ENCODE data around the gene FIGN. TPM values are rescaled to one million over a fixed set of nuclear protein-coding genes. Genes with fewer than 3 reads are reported as not detected.

The FIGN gene
- total and polyA plus RNA-seq, 2 donors (not counting 1 experiment from before 2014, with no cell fraction given): not detected

GRCh38 chr2:163729636-163730273, 6.1 kb downstream of the FIGN start:
- no peak for ATAC-seq (ENCODE audit: low read depth)
- Histone ChIP-seq H3K36me3 (replicated peaks in 1 of 2; ENCODE audit: control extremely low read depth in 1 of 2, control insufficient read depth in 1 of 2, extremely low read depth in 1 of 2, insufficient read depth in 2 of 2, low read length in 1 of 2) (no peaks in the 10 kb centered on the region), H3K4me3 (ENCODE audit: control extremely low read depth in 1 of 5, extremely low read depth in 1 of 5, insufficient read depth in 1 of 5, low read depth in 2 of 5, low read length in 4 of 5) (no peak overlapping the region), H2AFZ (ENCODE audit: insufficient read depth, low read depth, low read length, poor library complexity, severe bottlenecking) (no peak overlapping the region), H4K20me1 (ENCODE audit: control insufficient read depth, insufficient read depth, low read length, poor library complexity, severe bottlenecking) (no peaks in the 10 kb centered on the region), H3K79me2 (ENCODE audit: control insufficient read depth, insufficient read depth, low read length) (no peaks in the 10 kb centered on the region), H3K9me3 (ENCODE audit: control extremely low read depth in 1 of 3, control insufficient read depth in 2 of 3, insufficient read depth in 1 of 3, low read length in 2 of 3) (no peaks in the 10 kb centered on the region), H3K27ac (ENCODE audit: low read length in 2 of 2) (no peak overlapping the region), H3K27me3 (replicated peaks in 1 of 4; ENCODE audit: control extremely low read depth in 1 of 4, control insufficient read depth in 3 of 4, insufficient read depth in 4 of 4, low read length in 3 of 4) (peaks cover 0 to 8% (median 3%) of the 10 kb centered on the region in 4 experiments), H3K9ac (ENCODE audit: low read length) (no peak overlapping the region), H3K4me1 (ENCODE audit: control insufficient read depth in 2 of 2, insufficient read depth in 2 of 2, low read length in 2 of 2) (no peaks in the 10 kb centered on the region), H3K4me2 (replicated peaks; ENCODE audit: low read depth, low read length, poor library complexity, severe bottlenecking) (no peak overlapping the region)
- H3K9me3 Mint-ChIP-seq (ENCODE audit: insufficient read depth): no peaks in the 10 kb centered on the region
- H3K4me3 Mint-ChIP-seq: no peak overlapping the region
- WGBS (ENCODE audit: insufficient coverage): no CpG with 5 or more reads among the region's 4 CpGs
- no peak overlapping the region for H3K27ac Mint-ChIP-seq
- TF ChIP-seq CTCF (IDR thresholded peaks at IDR 0.05): no peak
- TF ChIP-seq EZH2 (IDR thresholded peaks at IDR 0.05; ENCODE audit: borderline replicate concordance, insufficient read depth, low read depth, low read length, poor library complexity, severe bottlenecking): no peak
- intact Hi-C loops (cut with micrococcal nuclease): no loop called here
- DNase-seq: no peak
- H3K4me1 Mint-ChIP-seq: peaks cover under 1% of the 10 kb centered on the region
- CTCF ChIA-PET: no interaction called here
- H3K27me3 Mint-ChIP-seq: peaks cover 18% of the 10 kb centered on the region
- POLR2A ChIA-PET: no interaction called here

- no peak for TF ChIP-seq CTCF (IDR thresholded peaks at IDR 0.05)
- no peak for TF ChIP-seq EZH2 (IDR thresholded peaks at IDR 0.05; ENCODE audit: borderline replicate concordance, insufficient read depth, low read depth, low read length, poor library complexity, severe bottlenecking)
- ChIA-PET POLR2A (no interaction called here), CTCF (no interaction called here)
- Mint-ChIP-seq H3K4me3 (no peak overlapping the region), H3K4me1 (no peaks in the 10 kb centered on the region), H3K9me3 (ENCODE audit: insufficient read depth) (no peaks in the 10 kb centered on the region), H3K27me3 (peaks cover 3% of the 10 kb centered on the region), H3K27ac (no peak overlapping the region)
- Histone ChIP-seq H3K4me1 (ENCODE audit: control insufficient read depth in 2 of 2, insufficient read depth in 2 of 2, low read length in 2 of 2) (no peaks in the 10 kb centered on the region), H3K79me2 (ENCODE audit: control insufficient read depth, insufficient read depth, low read length) (no peaks in the 10 kb centered on the region), H3K4me2 (replicated peaks; ENCODE audit: low read depth, low read length, poor library complexity, severe bottlenecking) (no peak overlapping the region), H3K27me3 (replicated peaks in 1 of 4; ENCODE audit: control extremely low read depth in 1 of 4, control insufficient read depth in 3 of 4, insufficient read depth in 4 of 4, low read length in 3 of 4) (no peaks in the 10 kb centered on the region), H4K20me1 (ENCODE audit: control insufficient read depth, insufficient read depth, low read length, poor library complexity, severe bottlenecking) (no peaks in the 10 kb centered on the region), H2AFZ (ENCODE audit: insufficient read depth, low read depth, low read length, poor library complexity, severe bottlenecking) (no peak overlapping the region), H3K9ac (ENCODE audit: low read length) (no peak overlapping the region), H3K4me3 (ENCODE audit: control extremely low read depth in 1 of 5, extremely low read depth in 1 of 5, insufficient read depth in 1 of 5, low read depth in 2 of 5, low read length in 4 of 5) (no peak overlapping the region), H3K36me3 (replicated peaks in 1 of 2; ENCODE audit: control extremely low read depth in 1 of 2, control insufficient read depth in 1 of 2, extremely low read depth in 1 of 2, insufficient read depth in 2 of 2, low read length in 1 of 2) (no peaks in the 10 kb centered on the region), H3K9me3 (ENCODE audit: control extremely low read depth in 1 of 3, control insufficient read depth in 2 of 3, insufficient read depth in 1 of 3, low read length in 2 of 3) (no peaks in the 10 kb centered on the region), H3K27ac (ENCODE audit: low read length in 2 of 2) (no peak overlapping the region)
- DNase-seq (no peak), ATAC-seq (ENCODE audit: low read depth) (no peak)
- intact Hi-C loops (cut with micrococcal nuclease): no loop called here
- no CpG with 5 or more reads among the region's 4 CpGs for WGBS (ENCODE audit: insufficient coverage)
Measured at GRCh38 chr2:163723881-163724280, 11.9 kb downstream of the FIGN start.
